Panc1 (cell line): Measurements from ENCODE around the gene HINFP. TPM values are rescaled to one million over a fixed set of nuclear protein-coding genes. Genes with fewer than 3 reads are reported as not detected.

Source experiments
- total RNA-seq: library from RNA; stranded (reverse); gene quantifications from one replicate; pipeline ENCODE4 v1.2.1, GENCODE V29; 2021; ENCODE audit not compliant: unreplicated experiment

HINFP gene
- total RNA-seq, 1 experiment from 2014 or later: 52.7 TPM

Other genes with a start within 250 kb of the HINFP start
- not detected for gene CXCR5, start 237.7 kb upstream of the HINFP start, total RNA-seq
- 234 TPM for gene BCL9L, start 195.7 kb upstream of the HINFP start, total RNA-seq
- 0.92 TPM for gene UPK2, start 165.3 kb upstream of the HINFP start, total RNA-seq
- gene FOXR1, start 149.8 kb upstream of the HINFP start, total RNA-seq: not detected
- 45.4 TPM for gene CENATAC, start 123.4 kb upstream of the HINFP start, total RNA-seq
- gene RPS25, start 103.2 kb upstream of the HINFP start, total RNA-seq: 1,083 TPM
- 78.9 TPM for gene TRAPPC4, start 102.8 kb upstream of the HINFP start, total RNA-seq
- gene SLC37A4, start 90.7 kb upstream of the HINFP start, total RNA-seq: 33.2 TPM
- 268 TPM for gene HYOU1, start 64.4 kb upstream of the HINFP start, total RNA-seq
- 28.2 TPM for gene VPS11, start 53.8 kb upstream of the HINFP start, total RNA-seq
- 61.6 TPM for gene HMBS, start 36.7 kb upstream of the HINFP start, total RNA-seq
- gene DPAGT1, start 19.7 kb upstream of the HINFP start, total RNA-seq: 72.1 TPM
- 10.1 TPM for gene C2CD2L, start 14.2 kb upstream of the HINFP start, total RNA-seq
- 0.39 TPM for gene ABCG4, start 27.5 kb downstream of the HINFP start, total RNA-seq
- gene NLRX1, start 47.1 kb downstream of the HINFP start, total RNA-seq: 25.2 TPM
- 0.23 TPM for gene NHERF4, start 63.9 kb downstream of the HINFP start, total RNA-seq
- gene CBL, start 84.8 kb downstream of the HINFP start, total RNA-seq: 69.9 TPM
- 27.2 TPM for gene MCAM, start 195.6 kb downstream of the HINFP start, total RNA-seq
- 69.0 TPM for gene RNF26, start 212.9 kb downstream of the HINFP start, total RNA-seq
- not detected for gene C1QTNF5, start 219.3 kb downstream of the HINFP start, total RNA-seq
- not detected for gene MFRP, start 225.1 kb downstream of the HINFP start, total RNA-seq